A673 (cell line): ENCODE data around the gene STARD9.

Experiments
- EZH2 ChIP-seq: fragments of 200-600 bp; sonication (generic); IDR thresholded peaks from 2 replicates; pipeline ENCODE4 v1.6.1; 2017; ENCODE audit warnings: borderline replicate concordance, low read depth, mild to moderate bottlenecking, mixed read lengths, antibody characterized with exemption, low read length; ENCODE audit not compliant: poor library complexity, severe bottlenecking
- TF ChIP-seq, protein P1 (sequence below): fragments of 300-800, 200-600 bp; sonication (generic); conservative IDR thresholded peaks from 2 replicates; pipeline ENCODE4 v1.5.1; 2017; ENCODE audit warnings: low read depth, mild to moderate bottlenecking, antibody characterized with exemption, low read length, moderate library complexity, mixed read lengths

DNA sequence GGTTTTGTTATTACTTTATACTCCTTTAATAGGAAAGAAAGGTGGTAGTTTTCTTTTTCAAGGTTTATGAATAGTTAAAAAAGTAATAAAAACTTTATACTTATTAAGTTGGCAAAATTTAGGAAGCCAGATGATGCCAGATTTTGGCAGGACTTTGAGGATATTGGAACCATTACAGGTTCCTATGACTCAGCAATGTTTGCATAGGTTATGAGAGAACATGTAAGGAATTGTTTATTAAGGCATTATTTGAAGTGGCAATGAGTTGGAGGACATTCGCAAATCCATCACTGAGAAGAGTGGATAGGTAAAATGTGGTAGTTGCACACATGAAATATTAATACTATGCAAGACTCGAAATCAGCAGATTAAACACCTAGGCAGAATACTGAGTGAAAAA, 131.7 kb downstream of the STARD9 start:
- TF ChIP-seq, protein P1, sequence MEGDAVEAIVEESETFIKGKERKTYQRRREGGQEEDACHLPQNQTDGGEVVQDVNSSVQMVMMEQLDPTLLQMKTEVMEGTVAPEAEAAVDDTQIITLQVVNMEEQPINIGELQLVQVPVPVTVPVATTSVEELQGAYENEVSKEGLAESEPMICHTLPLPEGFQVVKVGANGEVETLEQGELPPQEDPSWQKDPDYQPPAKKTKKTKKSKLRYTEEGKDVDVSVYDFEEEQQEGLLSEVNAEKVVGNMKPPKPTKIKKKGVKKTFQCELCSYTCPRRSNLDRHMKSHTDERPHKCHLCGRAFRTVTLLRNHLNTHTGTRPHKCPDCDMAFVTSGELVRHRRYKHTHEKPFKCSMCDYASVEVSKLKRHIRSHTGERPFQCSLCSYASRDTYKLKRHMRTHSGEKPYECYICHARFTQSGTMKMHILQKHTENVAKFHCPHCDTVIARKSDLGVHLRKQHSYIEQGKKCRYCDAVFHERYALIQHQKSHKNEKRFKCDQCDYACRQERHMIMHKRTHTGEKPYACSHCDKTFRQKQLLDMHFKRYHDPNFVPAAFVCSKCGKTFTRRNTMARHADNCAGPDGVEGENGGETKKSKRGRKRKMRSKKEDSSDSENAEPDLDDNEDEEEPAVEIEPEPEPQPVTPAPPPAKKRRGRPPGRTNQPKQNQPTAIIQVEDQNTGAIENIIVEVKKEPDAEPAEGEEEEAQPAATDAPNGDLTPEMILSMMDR: no peak
- TF ChIP-seq EZH2: no peak
